H4 (cell line): ENCODE measurements around the gene NUCB2. TPM values are rescaled to one million over a fixed set of nuclear protein-coding genes. Genes with fewer than 3 reads are reported as not detected.
"Not testable (repeated sequence)": the region's sequence is repeated elsewhere in the genome, so short reads cannot be mapped to it uniquely, and the experiment has no call there.

Source experiments
- DNase-seq: peaks from one replicate; pipeline ENCODE4 v3.0.0-alpha.2; 2015; ENCODE audit warnings: low spot score
- total RNA-seq: library from RNA; depleted of rRNA; stranded (reverse); fragments of >200 nt; shearing (Covaris generic); gene quantifications from 2 replicates; pipeline ENCODE4 v1.2.3, GENCODE V29; 2014; rRNA removed

Gene NUCB2
- 66.8 and 83.7 TPM in 2 replicates for total RNA-seq

DNA sequence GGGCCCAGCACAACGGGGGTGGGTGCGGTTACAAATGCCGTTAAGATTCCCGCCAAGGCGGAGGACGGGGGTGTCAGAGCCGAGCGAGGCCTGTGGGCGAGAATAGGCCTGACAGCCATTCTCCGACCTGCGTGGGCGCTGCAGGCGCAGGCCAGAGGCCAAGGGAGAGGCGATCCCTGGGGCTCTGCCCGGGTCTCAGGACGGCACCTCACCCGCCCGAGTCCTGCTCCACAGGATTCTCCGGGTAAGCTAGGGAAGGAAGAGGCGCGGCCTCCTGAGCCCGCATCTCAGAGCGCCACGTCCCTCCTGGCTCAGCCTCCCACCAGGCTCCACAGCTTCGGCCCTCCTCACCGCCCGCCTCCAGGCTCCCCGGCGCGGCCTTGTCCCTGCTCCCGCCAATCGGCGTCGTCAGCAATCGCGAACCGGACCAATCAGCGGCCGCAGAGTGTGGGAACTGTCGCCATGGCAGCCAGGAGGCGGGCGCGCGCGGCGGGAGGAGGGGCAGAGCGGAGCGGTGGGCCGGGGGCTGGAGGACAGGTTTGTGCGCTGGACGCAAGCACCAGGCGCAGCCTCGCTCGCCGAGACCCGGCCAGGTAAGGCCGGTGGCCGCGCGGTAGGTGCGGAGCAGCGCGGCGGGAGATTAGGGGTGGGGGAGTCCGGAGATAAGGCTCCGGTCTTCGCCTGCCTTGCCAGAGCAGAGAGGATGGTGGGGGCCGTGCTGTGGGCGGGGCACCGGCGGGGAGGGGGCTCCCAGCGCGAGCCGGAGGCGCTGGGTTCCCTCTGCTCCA, at the start of gene NUCB2:
NUCB2 (plus strand) TSS at position 504 of the 788 bp plus-strand sequence. CDS start 18,585 bp downstream, outside the sequence.
- peak; percentile 95 for DNase-seq

DNA sequence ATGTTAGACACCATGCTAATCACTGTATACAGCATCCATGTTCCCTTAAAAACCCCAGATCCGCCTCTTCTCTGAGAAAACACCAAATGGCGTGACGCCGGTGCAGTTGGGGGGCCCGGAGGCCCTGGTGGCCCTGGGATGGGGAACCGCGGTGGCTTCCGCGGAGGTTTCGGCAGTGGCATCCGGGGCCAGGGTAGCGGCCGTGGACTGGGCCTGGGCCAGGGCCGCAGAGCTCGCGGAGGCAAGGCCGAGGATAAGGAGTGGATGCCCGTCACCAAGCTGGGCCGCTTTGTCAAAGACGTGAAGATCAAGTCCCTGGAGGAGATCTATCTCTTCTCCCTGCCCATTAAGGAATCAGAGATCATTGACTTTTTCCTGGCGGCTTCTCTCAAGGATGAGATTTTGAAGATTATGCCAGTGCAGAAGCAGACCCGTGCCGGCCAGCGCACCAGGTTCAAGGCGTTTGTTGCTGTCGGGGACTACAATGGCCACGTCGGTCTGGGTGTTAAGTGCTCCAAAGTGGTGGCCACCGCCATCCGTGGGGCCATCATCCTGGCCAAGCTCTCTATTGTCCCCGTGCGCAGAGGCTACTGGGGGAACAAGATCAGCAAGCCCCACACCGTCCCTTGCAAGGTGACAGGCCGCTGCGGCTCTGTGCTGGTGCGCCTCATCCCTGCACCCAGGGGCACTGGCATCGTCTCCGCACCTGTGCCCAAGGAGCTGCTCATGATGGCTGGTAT, 48.2 kb upstream of the NUCB2 start:
- DNase-seq, result not testable (repeated sequence)

DNA sequence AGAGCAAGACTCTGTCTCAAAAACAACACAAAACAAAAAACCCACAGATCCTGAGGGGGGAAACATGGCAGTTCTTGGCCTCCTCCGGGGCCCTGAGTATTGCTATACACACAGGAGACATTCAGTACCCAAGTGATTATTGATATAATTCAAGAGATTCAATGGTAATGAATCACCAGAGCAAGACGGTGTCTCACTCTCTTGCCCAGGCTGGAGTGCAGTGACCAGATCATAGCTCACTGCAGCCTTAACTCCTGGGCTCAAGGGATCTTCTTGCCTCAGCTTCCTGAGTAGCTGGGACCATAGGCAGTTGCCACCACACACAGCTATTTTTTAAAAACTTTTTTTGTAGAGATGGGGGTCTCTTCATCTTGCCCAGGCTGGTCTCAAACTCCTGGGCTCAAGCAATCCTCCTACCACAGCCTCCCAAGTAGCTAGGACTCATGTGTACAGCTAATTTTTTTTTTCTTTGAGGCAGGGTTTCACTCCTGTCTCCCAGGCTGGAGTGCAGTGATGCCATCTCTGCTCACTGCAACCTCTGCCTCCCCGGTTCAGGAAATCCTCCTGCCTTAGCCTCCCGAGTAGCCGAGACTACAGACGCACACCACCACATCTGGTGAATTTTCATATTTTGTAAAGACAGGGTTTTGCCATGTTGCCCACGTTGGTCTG, 46.9 kb upstream of the NUCB2 start:
- no peak for DNase-seq

DNA sequence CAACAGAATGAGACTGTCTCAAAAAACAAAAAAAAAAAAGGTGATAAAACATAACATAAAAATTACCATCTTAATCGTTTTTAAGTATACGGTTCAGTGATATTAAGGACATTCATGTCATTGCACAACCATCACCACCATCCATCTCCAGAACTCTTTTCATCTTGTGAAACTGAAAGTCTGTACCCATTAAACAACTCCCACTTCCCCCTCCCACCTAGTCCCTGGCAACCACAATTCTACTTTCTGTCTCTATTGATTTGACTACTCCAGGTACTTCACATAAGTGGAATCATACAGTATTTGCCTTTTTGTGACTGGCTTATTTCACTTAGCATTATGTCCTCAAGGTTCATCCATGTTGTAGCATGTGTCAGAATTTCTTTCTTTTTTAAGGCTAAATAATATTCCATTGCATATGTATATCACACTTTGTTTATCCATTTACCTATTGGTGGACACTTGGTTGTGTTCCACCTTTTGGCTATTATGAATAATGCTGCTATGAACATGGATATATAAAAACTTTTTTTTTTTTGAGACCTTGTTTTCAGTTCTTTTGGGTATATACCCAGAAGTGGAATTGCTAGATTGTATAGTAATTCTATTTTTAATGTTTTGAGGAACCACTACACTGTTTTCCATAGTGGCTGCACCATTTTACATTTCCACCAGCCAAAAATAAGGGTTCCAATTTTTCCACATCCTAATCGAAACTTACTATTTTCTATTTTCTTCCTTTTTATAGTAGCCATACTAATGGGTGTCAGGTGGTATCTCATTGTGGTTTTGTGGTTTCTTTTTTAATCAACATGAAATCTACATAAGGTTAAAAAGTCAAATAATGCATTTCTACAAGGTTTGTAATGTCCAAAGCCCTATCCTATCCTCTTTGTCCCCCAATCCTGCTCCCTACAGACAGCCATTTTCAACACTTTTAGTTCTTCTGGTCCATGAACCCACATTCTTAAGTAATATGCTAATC, 45.4 kb upstream of the NUCB2 start:
- no peak for DNase-seq

DNA sequence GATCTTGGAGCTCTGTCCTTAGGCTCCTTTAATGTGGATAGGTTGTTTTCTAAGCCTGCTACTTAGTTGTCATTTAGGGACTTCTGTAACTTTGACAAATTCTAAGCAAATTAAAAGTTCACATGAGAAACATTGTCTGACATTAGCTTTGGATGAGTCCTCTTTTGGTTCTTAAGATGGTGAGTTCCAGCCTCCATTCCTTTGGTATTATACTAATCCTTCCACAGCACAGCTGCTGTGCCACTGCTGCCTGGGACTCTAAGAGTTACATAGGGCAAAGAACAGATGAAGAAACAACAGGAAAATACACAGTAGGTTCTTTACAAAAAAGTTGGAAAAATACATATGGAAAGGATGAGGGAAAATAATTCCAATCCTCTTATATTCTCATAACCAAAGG, 43.4 kb upstream of the NUCB2 start:
- no peak for DNase-seq

DNA sequence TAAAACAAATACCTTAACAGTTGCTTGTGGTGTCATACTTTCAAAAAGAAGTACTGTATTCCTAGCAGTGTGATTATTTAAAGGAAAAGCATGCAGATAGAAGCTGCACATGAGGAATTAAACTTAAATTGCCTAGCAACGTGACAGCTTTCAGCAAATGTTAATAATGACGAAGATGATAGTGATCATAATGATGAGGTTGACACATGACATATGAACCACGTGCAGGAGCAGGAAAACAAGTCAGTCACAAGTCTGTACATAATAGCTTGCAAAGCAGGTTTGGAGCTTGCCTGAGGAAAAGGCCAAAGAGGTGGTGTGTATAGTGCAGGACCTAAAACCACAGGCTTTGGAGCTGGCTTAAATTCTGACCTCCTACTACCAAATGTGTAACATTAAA, 38.2 kb upstream of the NUCB2 start:
- no peak for DNase-seq

DNA sequence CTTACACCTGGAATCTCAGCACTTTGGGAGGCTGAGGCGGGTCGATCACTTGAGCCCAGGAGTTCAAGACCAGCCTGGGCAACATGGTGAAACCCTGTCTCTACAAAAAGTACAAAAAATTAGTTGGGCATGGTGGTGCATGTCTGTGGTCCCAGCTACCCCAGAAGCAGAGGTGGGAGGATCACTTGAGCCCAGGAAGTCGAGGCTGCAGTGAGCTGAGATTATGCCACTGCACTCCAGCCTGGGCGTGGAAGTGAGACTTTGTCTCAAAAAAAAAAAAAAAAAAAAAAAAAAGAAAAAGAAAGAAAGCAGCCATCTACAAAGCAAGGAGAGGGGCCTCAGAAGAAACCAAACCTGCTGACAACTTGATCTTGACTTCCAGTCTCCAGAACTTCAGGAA, 36.6 kb upstream of the NUCB2 start:
- not testable (repeated sequence) for DNase-seq

DNA sequence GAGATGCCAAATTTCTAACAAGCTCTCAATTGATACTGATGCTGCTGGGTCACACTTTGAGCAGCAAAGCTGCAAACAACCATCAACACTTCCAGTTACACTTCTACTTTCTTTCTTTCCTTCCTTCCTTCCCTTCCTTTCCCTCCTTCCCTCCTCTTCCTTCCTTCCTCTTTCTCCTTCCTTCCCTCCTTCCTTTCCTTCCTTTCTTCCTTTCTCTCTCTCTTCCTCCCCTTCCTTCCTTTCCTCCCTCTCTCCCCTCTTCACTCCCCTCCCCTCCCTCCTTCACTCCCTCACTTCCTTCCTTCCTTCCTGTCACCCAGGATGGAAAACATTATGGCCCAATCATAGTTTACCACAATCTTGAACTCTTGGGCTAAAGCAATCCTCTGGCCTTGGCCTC, 35.8 kb upstream of the NUCB2 start:
- DNase-seq, result no peak

DNA sequence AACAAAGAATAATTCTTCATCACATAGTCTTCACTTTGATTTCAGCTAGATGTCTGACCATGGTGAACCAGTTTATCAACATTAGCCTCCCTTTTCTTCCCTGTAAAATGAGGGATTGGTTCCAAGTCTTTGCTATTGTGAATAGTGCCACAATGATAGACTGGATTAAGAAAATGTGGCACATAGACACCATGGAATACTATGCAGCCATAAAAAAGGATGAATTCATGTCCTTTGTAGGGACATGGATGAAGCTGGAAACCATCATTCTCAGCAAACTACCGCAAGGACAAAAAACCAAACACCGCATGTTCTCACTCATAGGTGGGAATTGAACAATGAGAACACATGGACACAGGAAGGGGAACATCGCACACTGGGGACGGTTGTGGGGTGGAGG, 33.6 kb upstream of the NUCB2 start:
- not testable (repeated sequence) for DNase-seq

DNA sequence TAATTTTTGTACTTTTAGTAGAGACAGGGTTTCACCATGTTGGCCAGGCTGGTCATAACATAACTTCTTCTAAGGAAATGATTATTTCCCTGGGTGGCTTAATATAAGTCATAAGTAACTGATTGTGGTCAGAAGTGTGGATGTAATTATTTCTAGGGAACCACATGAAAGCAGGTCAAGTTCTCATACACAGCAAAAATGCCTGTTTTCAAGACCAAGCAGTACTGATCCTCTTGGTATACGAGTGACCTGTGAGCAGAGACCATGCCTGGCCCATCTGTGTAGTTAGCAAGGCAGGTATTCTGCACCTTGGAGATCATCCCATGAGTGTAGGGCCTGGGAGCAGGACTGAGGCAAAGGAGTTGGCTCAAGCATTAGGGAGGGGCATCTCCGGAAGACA, 32.5 kb upstream of the NUCB2 start:
- no peak for DNase-seq

DNA sequence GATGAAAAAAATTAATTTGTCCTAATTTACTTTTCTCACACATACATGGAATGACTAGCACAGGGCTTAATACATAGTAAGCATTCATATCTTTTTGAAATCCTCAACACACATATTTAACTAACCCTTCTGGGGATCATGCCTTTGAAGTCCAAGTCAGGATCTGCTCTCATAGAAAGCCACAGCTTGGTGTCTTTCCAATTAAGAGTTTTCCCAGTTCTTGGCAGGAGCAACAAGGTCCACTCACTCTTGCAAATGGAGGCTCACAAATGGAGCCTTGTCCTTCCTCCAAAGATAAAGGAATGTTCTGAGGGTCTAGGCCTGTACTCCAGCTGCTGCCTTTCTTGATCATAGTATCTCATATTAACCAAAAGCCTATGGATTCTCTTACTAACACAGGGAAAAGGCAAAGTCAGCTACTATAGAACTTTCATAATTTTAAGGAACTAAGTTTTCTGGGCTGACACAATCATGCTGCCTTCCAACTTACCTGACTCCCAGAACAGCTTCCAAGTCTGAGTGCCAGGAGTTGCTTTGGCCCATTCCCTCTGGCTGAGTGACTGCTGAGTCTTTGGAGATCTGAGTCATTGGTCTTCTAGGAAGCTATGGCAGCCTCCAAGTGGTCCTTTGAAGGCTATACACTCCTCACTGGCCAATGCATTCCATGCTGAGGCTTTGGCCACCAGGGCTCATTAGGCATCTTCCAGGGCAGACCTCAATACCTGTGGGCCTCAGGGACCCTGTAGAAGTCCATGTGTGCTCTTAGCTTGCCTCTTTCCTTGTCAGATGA, 25.8 kb upstream of the NUCB2 start:
- DNase-seq, result no peak

DNA sequence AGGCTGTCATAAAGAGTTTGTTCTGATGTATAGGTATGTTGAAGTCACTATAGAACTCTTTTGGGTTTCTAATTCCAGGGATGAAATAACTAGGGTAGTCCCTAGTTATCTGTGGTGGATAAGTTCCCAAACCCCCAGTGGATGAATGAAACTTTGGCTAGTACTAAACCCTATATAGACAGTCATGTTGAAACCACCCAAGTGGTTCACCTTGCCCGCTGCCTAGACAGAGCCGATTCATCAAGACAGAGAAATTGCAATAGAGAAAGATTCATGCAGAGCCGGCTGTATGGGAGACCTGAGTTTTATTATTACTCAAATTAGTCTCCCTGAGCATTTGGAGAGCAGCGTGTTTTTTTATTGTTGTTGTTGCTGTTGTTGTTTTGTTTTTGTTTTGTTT, 23.8 kb upstream of the NUCB2 start:
- DNase-seq, result no peak

DNA sequence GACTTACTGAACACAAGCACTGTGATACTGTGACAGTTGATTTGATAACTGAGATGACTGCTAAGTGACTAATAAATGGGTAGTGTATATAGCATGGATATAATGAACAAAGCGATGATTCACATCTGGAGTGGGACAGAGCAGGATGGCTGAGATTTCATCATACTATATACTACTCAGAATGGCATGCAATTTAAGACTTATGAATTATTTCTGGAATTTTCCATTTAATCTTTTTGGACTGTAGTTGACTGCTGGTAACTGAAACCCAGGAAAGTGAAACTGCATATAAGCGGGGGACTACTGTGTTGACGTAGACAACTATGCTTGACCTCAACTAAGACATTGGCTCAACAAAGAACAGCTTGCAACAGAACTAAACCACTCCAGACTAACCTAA, 20.0 kb upstream of the NUCB2 start:
- peak; percentile 34 for DNase-seq

DNA sequence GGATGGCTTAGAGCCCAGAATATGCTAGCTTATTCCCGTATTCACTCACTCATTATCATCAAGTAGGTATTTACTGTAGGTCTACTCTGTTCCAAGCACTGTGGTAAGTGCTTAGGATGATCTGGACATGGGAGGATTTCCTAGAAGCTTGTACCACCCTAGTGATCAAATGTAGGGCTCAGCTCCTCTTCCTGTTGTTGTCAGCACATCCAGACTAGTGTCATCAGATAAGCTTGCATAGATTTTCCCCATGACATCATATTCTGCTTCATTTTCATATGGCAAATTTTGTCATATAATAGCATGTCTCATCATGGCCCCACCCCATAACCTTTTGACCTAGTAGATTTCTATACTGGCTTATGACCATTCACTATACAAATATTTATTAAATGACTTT, 19.3 kb upstream of the NUCB2 start:
- no peak for DNase-seq

DNA sequence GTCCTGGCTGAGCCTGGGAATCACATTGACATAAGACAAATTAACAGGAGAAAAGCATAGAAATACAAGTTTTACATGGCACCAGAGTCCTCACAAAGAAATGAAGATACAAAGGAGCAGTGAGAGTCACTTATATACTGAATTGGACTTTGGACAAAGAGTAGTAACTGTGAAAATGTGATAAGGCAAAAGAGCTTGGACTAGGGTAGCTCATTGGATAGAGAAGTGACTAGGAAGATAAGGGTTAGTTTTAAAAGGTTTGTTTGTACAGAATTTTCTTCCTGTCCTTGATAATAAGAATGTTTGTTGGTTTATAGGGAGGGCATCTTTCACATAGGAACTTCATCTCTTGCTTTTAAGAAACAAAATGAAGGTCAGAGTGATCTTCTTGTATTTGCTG, 17.9 kb upstream of the NUCB2 start:
- no peak for DNase-seq

DNA sequence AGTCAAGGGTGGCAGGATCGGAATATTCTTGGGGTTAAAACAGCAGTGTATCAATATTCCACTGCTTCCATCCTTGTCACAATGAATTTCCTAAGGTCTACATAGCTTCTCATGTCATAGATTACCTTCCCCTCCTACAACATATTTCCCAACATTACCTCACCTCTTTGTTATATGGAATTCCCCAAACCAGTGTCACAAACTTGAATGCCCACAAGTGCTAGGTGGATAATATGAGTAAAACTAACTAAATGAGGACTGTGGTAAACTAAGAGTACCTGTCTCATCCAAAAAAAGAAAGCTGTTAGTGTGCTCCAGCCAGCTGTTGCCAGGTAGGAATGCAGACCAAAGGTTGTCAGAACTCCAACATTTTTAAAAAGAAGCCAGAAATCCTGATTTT, 17.0 kb upstream of the NUCB2 start:
- DNase-seq, result no peak

DNA sequence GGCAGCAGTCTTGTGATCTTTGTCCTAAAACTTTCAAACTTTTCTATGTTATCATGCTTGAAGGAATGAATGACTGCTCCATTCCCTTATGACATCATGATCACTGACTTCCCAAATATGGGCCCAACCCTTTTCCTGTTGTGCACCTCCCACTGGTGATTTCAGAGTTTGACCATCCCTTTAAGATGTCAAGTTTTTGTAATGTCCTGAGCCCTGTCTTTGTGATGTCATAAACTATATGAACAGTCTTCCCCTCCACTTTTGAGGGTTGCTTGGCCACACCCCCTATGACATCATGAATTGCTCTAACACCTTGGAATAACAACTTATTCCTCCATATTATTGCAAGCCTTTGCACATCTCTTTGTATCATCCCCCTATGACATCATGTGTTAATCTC, 16.5 kb upstream of the NUCB2 start:
- no peak for DNase-seq

DNA sequence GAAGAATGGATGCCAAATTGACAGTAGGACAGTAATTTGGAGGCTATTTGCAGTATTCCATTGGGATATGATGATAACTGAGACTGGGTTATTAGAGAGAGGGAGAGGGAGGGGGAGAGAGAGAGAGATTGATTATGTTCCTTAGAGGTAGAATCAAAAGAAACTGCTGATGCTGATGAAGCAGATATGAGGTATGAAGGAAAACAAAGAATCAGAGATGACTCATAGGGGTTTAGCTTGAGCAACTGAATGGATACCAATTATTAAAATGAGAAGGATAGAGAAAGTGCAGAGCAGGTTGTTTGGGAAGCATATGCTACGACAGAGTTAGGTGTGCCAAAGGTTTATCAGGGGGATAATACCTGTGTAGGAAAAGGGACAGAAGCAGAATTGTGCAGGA, 12.8 kb upstream of the NUCB2 start:
- DNase-seq, result no peak

DNA sequence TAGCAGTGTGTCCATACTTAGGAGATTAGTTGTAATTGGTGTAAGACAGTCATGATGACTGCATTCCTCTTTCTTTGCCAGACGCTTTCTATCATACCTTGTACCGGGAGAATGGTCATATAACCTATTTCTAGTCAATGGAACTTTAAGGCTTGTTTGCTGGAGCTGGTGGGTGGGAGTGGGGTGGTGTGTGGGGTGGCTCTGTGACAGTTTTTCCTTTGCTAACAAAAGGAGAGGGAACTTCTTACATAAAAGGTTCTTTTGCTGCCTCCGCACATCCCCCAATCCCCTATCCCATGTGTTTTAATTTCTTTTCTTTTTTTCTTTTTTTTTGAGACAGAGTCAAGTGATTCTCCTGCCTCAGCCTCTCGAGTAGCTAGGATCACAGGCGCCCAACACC, 9.8 kb upstream of the NUCB2 start:
- DNase-seq, result no peak

DNA sequence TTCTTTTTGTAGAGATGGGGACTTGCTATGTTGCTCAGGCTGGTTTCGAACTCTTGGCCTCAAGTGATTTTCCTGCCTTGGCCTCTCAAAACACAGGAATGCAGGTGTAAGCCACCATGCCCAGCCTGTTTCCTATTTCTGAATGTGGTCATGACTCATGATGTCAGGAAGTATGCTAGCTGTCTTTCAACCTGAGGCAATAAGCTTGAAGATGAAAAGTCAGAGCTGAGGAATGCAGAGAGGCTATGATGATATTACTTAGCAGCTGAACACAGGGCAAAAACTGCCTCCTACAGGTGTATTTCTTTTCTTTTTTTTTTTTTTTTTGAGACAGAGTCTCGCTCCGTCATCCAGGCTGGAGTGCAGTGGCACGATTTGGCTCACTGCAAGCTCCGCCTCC, 9.0 kb upstream of the NUCB2 start:
- DNase-seq, result peak; percentile 39

DNA sequence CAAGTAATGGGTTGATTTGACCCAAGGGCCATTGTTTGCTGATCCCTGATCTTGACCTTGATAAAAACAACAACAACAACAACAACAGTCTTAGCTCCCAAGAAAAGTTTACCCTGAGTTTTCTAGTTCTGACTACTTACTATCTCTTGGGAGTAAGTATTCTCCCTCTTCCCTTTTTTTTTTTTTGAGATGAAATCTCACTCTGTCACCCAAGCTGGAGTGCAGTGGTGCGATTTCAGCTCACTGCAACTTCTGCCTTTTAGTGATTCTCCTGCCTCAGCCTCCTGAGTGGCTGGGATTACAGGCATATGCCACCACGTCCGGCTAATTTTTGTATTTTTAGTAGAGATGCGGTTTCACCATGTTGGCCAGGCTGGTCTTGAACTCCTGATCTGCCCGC, 8.0 kb upstream of the NUCB2 start:
- DNase-seq, result not testable (repeated sequence)
